Neuronal stem cell (in vitro differentiated cells): ENCODE data around the gene FAM124A. TPM values are rescaled to one million over a fixed set of nuclear protein-coding genes. Genes with fewer than 3 reads are reported as not detected.

Source experiments
- DNase-seq: peaks from one replicate; pipeline ENCODE4 v3.0.0-alpha.2; 2013; ENCODE audit warnings: low spot score
- H2AFZ ChIP-seq: one replicate; pipeline ENCODE4 v1.6.1; 2013; ENCODE audit warnings: mild to moderate bottlenecking, low read length, inconsistent platforms
- H2AK5ac ChIP-seq: 2 replicates; pipeline ENCODE4 v1.6.1; 2013; ENCODE audit warnings: low read depth, mild to moderate bottlenecking, inconsistent platforms, low read length, moderate library complexity, mixed read lengths
- H2BK120ac ChIP-seq: 2 replicates; pipeline ENCODE4 v1.6.1; 2013; ENCODE audit warnings: low read depth, mild to moderate bottlenecking, inconsistent platforms, low read length, moderate library complexity, mixed read lengths
- H2BK12ac ChIP-seq: one replicate; pipeline ENCODE4 v1.6.1; 2013; ENCODE audit warnings: low read length, inconsistent platforms
- H2BK15ac ChIP-seq: 2 replicates; pipeline ENCODE4 v1.6.1; 2013; ENCODE audit warnings: mild to moderate bottlenecking, low read length, inconsistent platforms, mixed read lengths
- H2BK5ac ChIP-seq: one replicate; pipeline ENCODE4 v1.6.1; 2013; ENCODE audit warnings: inconsistent platforms, mild to moderate bottlenecking, low read length, moderate library complexity
- H3K14ac ChIP-seq: one replicate; pipeline ENCODE4 v1.6.1; 2013; ENCODE audit warnings: low read length, inconsistent platforms
- H3K18ac ChIP-seq: 2 replicates; pipeline ENCODE4 v1.6.1; 2013; ENCODE audit warnings: low read length, inconsistent platforms
- H3K23ac ChIP-seq: 2 replicates; pipeline ENCODE4 v1.6.1; 2013; ENCODE audit warnings: low read depth, mild to moderate bottlenecking, mixed read lengths, low read length, inconsistent platforms; ENCODE audit not compliant: poor library complexity
- H3K27ac ChIP-seq: replicated peaks from 3 replicates; pipeline ENCODE4 v1.5.1; 2013; ENCODE audit warnings: low read length, inconsistent platforms
- H3K27me3 ChIP-seq, 3 experiments: 2 replicates each; pipeline ENCODE4 v1.6.1; 2013; ENCODE audit warnings: low read length in 3 of 3, mild to moderate bottlenecking in 2 of 3, inconsistent platforms in 1 of 3, low read depth in 1 of 3, mixed read lengths in 1 of 3, moderate library complexity in 1 of 3; ENCODE audit not compliant: control insufficient read depth in 3 of 3, insufficient read depth in 3 of 3
- H3K36me3 ChIP-seq, 2 donors: replicated peaks in 1 of 2; 2 replicates each; pipeline ENCODE4 v1.6.1; 2013; ENCODE audit warnings: low read length in 2 of 2; ENCODE audit not compliant: control insufficient read depth in 2 of 2, insufficient read depth in 2 of 2
- H3K4ac ChIP-seq: 2 replicates; pipeline ENCODE4 v1.6.1; 2013; ENCODE audit warnings: inconsistent platforms, mild to moderate bottlenecking, low read length, moderate library complexity
- H3K4me1 ChIP-seq, 2 donors: 1 replicate in 1 of 2; 2 replicates in 1 of 2; pipeline ENCODE4 v1.6.1; 2013; ENCODE audit warnings: low read length in 2 of 2, low read depth in 1 of 2; ENCODE audit not compliant: control insufficient read depth in 2 of 2, insufficient read depth in 1 of 2
- H3K4me2 ChIP-seq: one replicate; pipeline ENCODE4 v1.6.1; 2013; ENCODE audit warnings: mild to moderate bottlenecking, low read length, inconsistent platforms; ENCODE audit not compliant: insufficient read depth, poor library complexity, severe bottlenecking
- H3K4me3 ChIP-seq, 2 donors: 2 replicates each; pipeline ENCODE4 v1.5.1; 2013; ENCODE audit warnings: low read length in 2 of 2, mild to moderate bottlenecking in 2 of 2, inconsistent platforms in 1 of 2, moderate library complexity in 1 of 2
- H3K79me1 ChIP-seq: one replicate; pipeline ENCODE4 v1.6.1; 2013; ENCODE audit warnings: low read depth, mild to moderate bottlenecking, inconsistent platforms, low read length, moderate library complexity
- H3K9ac ChIP-seq: one replicate; pipeline ENCODE4 v1.6.1; 2013; ENCODE audit warnings: mild to moderate bottlenecking, low read depth, low read length, inconsistent platforms; ENCODE audit not compliant: poor library complexity
- H3K9me3 ChIP-seq, 2 donors: replicated peaks in 1 of 2; 2 replicates each; pipeline versions ENCODE3 to v1.6.1; 2013; ENCODE audit warnings: low read length in 2 of 2, mild to moderate bottlenecking in 2 of 2, inconsistent platforms in 1 of 2, low read depth in 1 of 2, mixed read lengths in 1 of 2, moderate library complexity in 1 of 2; ENCODE audit not compliant: control insufficient read depth in 2 of 2, insufficient read depth in 1 of 2
- H4K8ac ChIP-seq: one replicate; pipeline ENCODE4 v1.6.1; 2013; ENCODE audit warnings: low read depth, mild to moderate bottlenecking, inconsistent platforms, low read length, moderate library complexity
- H4K91ac ChIP-seq: one replicate; pipeline ENCODE4 v1.6.1; 2013; ENCODE audit warnings: low read length, low read depth, mild to moderate bottlenecking, inconsistent platforms; ENCODE audit not compliant: poor library complexity
- WGBS, 2 donors: extraction: QIAGEN DNeasy Blood & Tissue Kit; methylation state at CpG; one replicate each; pipeline ENCODE4 v1.1.7; 2013; ENCODE audit warnings: missing lambda C conversion rate in 2 of 2, mixed read lengths in 1 of 2; ENCODE audit not compliant: insufficient read length in 2 of 2, insufficient replicate concordance in 1 of 2; ENCODE audit errors: extremely low coverage in 2 of 2; 5-methylcytosine and 5-hydroxymethylcytosine counted together
- polyA plus RNA-seq, 2 experiments: library from polyadenylated mRNA; stranded (reverse); fragments of 200-250 nt; gene quantifications; one replicate each; pipeline ENCODE4 v1.2.3, GENCODE V29; 2013

The FAM124A gene, protein sequence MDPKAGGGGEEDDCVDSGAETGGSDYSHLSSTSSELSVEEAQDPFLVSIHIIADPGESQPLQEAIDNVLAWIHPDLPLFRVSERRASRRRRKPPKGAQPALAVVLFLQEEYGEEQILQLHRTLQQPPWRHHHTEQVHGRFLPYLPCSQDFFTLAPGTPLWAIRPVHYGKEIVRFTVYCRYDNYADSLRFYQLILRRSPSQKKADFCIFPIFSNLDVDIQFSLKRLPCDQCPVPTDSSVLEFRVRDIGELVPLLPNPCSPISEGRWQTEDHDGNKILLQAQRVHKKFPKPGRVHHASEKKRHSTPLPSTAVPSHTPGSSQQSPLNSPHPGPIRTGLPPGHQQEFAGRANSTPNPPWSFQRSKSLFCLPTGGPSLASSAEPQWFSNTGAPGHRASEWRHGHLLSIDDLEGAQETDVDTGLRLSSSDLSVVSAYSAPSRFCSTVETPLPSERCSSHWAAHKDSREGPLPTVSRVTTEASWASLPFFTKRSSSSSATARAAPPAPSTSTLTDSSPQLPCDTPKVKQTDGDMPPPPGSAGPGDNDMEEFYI
- polyA plus RNA-seq (2013, experiment 1 of 2), result 7.8 TPM
- polyA plus RNA-seq (2013, experiment 2 of 2), result 7.9 TPM

DNA sequence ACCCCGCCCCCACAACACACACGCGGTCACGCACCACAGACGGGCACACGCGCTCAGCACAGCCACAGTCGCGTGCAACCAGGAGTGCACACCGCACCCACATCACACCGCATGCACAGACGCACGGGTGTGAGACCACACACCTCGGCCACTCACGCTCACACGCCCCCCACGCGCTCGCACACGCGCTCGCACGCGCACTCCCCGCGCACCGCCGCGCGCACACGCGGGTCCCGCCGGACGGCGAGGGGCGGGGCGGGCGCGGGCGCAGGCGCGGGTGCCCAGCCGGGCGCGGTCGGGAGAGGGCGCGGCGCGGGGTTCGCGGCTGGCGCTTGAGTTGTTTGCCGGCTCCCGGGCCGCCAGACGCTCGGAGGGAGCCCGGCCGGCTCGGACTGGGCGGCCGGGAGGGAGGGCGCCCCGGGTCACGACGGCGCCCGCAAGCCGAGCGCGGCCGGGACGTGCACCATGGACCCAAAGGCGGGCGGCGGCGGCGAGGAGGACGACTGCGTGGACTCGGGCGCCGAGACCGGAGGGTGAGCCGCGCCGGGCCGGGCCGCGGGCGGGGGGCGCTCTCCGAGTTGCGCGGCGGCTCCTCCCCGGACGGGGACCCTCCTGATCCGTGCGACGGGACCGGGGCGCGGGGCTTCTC, at the start of gene FAM124A:
Gene FAM124A, plus strand, starts transcription at position 362 of the 649 bp plus-strand sequence. Its CDS starts 104 bp downstream, at position 466.
- no peak within 1 kb of the TSS for H4K8ac ChIP-seq
- H3K79me1 ChIP-seq, result peaks cover 2% of the 10 kb centered on the region
- H2BK12ac ChIP-seq, result peak within 1 kb of the TSS; percentile 98
- H4K91ac ChIP-seq, result peak within 1 kb of the TSS; percentile 97
- H3K27ac ChIP-seq, result peak within 1 kb of the TSS; percentile 63
- H2BK15ac ChIP-seq, result peak within 1 kb of the TSS; percentile 87
- H3K18ac ChIP-seq, result peak within 1 kb of the TSS; percentile 99
- no peak within 1 kb of the TSS for H2BK5ac ChIP-seq
- no CpG with 5 or more reads among the region's 106 CpGs for WGBS, 2 donors
- peak within 1 kb of the TSS; percentile 97 for H2BK120ac ChIP-seq
- H3K36me3 ChIP-seq, result peaks cover 0 to 3% of the 10 kb centered on the region in 2 donors
- peak within 1 kb of the TSS; percentile 76 for H3K4ac ChIP-seq
- DNase-seq, result peak; percentile 70
- peak within 1 kb of the TSS; percentile 95 for H3K23ac ChIP-seq
- peak within 1 kb of the TSS; percentile 99 for H3K9ac ChIP-seq
- peaks cover 0 to 7% of the 10 kb centered on the region in 2 donors for H3K4me1 ChIP-seq
- peaks cover 0 to 43% (median 2%) of the 10 kb centered on the region in 3 experiments for H3K27me3 ChIP-seq
- peak within 1 kb of the TSS; percentile 94 to 95 for H3K4me3 ChIP-seq
- peak within 1 kb of the TSS; percentile 95 for H3K4me2 ChIP-seq
- H2AK5ac ChIP-seq, result no peak within 1 kb of the TSS
- peak within 1 kb of the TSS; percentile 99 for H2AFZ ChIP-seq
- H3K9me3 ChIP-seq, result no peaks in the 10 kb centered on the region
- H3K14ac ChIP-seq, result peak within 1 kb of the TSS; percentile 100

DNA sequence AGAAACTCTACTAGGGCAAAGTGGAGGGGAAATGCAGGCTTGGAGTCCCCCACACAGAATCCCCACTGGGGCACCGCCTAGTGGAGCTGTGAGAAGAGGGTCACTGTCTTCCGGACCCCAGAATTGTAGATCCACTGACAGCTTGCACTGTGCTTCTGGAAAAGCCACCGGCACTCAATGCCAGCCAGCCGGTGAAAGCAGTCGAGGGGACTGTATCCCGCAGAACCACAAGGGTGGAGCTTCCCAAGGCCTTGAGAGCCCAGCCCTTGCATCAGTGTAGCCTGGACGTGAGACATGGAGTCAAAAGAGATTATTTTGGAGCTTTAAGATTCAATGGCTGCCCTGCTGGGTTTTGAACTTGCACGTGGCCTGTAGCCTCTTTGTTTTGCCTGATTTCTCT, 47.2 kb upstream of the FAM124A start:
- H3K9me3 ChIP-seq, result no peaks in the 10 kb centered on the region
- H3K27ac ChIP-seq, result no peak overlapping the region
- H3K27me3 ChIP-seq, result peaks cover 0 to 17% (median 3%) of the 10 kb centered on the region in 3 experiments
- H3K4me2 ChIP-seq, result no peak overlapping the region
- DNase-seq, result no peak
- H2AFZ ChIP-seq, result no peak overlapping the region
- no peak overlapping the region for H3K4ac ChIP-seq
- H3K9ac ChIP-seq, result no peak overlapping the region
- H3K79me1 ChIP-seq, result no peaks in the 10 kb centered on the region
- no peak overlapping the region for H3K14ac ChIP-seq
- no peak overlapping the region for H2AK5ac ChIP-seq
- WGBS, 2 donors, result no CpG with 5 or more reads among the region's 8 CpGs
- H2BK15ac ChIP-seq, result no peak overlapping the region
- no peak overlapping the region for H2BK5ac ChIP-seq
- H3K36me3 ChIP-seq, result no peaks in the 10 kb centered on the region
- H3K23ac ChIP-seq, result no peak overlapping the region
- H2BK120ac ChIP-seq, result no peak overlapping the region
- no peaks in the 10 kb centered on the region for H3K4me1 ChIP-seq
- no peak overlapping the region for H3K18ac ChIP-seq
- H4K91ac ChIP-seq, result no peak overlapping the region
- no peak overlapping the region for H2BK12ac ChIP-seq
- no peak overlapping the region for H4K8ac ChIP-seq
- H3K4me3 ChIP-seq, result no peak overlapping the region

DNA sequence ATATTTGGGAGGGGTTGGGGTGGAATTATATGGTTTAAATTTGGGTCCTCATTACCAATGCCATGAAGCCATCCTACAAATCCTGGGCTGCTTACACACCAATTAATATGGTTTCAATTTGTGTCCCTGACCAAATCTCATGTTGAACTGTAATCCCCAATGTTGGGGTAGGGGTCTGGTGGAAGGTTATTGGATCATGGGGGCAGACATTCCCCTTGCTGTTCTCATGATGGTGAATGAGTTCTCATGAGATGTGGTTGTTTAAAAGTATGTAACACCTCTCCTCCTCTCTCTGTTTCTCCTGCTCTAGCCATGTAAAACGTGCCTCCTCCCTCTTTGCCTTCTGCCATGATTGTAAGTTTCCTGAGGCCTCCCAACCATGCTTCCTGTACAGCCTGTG, 46.6 kb upstream of the FAM124A start:
- no peak overlapping the region for H3K27ac ChIP-seq
- no peak overlapping the region for H3K23ac ChIP-seq
- no peak overlapping the region for H2BK12ac ChIP-seq
- H2BK120ac ChIP-seq, result no peak overlapping the region
- no peak overlapping the region for H3K9ac ChIP-seq
- no peak overlapping the region for H3K4me3 ChIP-seq
- H3K14ac ChIP-seq, result no peak overlapping the region
- no CpG with 5 or more reads among the region's 1 CpG for WGBS, 2 donors
- no peaks in the 10 kb centered on the region for H3K79me1 ChIP-seq
- no peaks in the 10 kb centered on the region for H3K4me1 ChIP-seq
- no peak overlapping the region for H4K91ac ChIP-seq
- H3K4me2 ChIP-seq, result no peak overlapping the region
- H3K18ac ChIP-seq, result no peak overlapping the region
- no peak overlapping the region for H3K4ac ChIP-seq
- no peaks in the 10 kb centered on the region for H3K9me3 ChIP-seq
- H4K8ac ChIP-seq, result no peak overlapping the region
- H3K27me3 ChIP-seq, result peaks cover 0 to 15% (median 3%) of the 10 kb centered on the region in 3 experiments
- H2AFZ ChIP-seq, result no peak overlapping the region
- H2AK5ac ChIP-seq, result no peak overlapping the region
- H2BK15ac ChIP-seq, result no peak overlapping the region
- no peaks in the 10 kb centered on the region for H3K36me3 ChIP-seq
- no peak for DNase-seq
- H2BK5ac ChIP-seq, result no peak overlapping the region

DNA sequence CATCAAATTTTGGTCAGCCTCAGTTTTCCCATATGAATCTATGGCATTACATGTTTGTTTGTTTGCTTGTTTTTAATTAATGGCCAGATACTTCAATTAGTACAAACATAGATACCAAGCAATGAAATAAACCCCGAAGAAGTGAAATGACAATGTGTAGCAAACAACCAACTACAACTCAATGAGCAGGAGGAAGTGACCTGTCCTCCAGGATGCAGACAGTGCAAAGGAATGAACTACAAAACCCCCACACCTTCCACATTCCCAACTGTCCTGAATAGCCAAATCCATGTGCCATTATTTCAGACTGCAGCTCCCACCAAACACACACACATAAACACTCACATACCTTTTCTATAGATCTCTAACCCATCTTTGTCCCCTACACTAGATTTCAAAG, 45.0 kb upstream of the FAM124A start:
- Histone ChIP-seq H3K9ac (no peak overlapping the region), H3K4me2 (no peak overlapping the region), H2BK12ac (no peak overlapping the region), H2AK5ac (no peak overlapping the region), H3K23ac (no peak overlapping the region), H3K27me3 (peaks cover 0 to 17% (median 0%) of the 10 kb centered on the region in 3 experiments), H3K4me3 (no peak overlapping the region), H3K27ac (no peak overlapping the region), H2BK5ac (no peak overlapping the region), H4K91ac (no peak overlapping the region), H3K4me1 (no peaks in the 10 kb centered on the region), H2BK120ac (no peak overlapping the region), H3K14ac (no peak overlapping the region), H3K4ac (no peak overlapping the region), H2AFZ (no peak overlapping the region), H2BK15ac (no peak overlapping the region), H3K18ac (no peak overlapping the region), H3K36me3 (no peaks in the 10 kb centered on the region), H3K9me3 (no peaks in the 10 kb centered on the region), H3K79me1 (no peaks in the 10 kb centered on the region), H4K8ac (no peak overlapping the region)
- DNase-seq, result no peak
- no CpG with 5 or more reads among the region's 1 CpG for WGBS, 2 donors
